A549 (cell line): Measurements from ENCODE around the gene NELFB. TPM values are rescaled to one million over a fixed set of nuclear protein-coding genes. Genes with fewer than 3 reads are reported as not detected.
"Not testable (repeated sequence)": the region's sequence is repeated elsewhere in the genome, so short reads cannot be mapped to it uniquely, and the experiment has no call there.

Source experiments
- ATAC-seq, 2 experiments: fragments of 200-7000 bp in 1 of 2; fragments of >200 bp in 1 of 2; cut with Nextera tagmentation in 1 of 2; cut with Tn5 transposase in 1 of 2; 3 replicates each; pipeline versions ENCODE4 v1.8.0 to v1.9.1; 2018 to 2020; ENCODE audit warnings: mild to moderate bottlenecking in 1 of 2, moderate library complexity in 1 of 2
- CTCF ChIA-PET: fragments of 300-600 bp; sonication (Branson Sonifier 250); formaldehyde crosslinking; extraction: SDS; loops from one replicate; lab custom pipeline; 2021; ENCODE audit warnings: antibody characterized with exemption, inconsistent platforms; lab: Yijun Ruan, JAX
- POLR2A ChIA-PET: fragments of 350-600 bp; formaldehyde crosslinking; extraction: SDS; loops from one replicate; lab custom pipeline; 2021; ENCODE audit warnings: antibody characterized with exemption, inconsistent platforms; lab: Yijun Ruan, JAX
- DNase-seq, 2 experiments: peaks; one replicate each; pipeline versions ENCODE4 v3.0.0 to v3.0.0-alpha.2; 2011 to 2016; ENCODE audit warnings: low read depth in 1 of 2, low spot score in 1 of 2
- FAIRE-seq: peaks from 2 replicates; lab custom pipeline; 2011; peaks lifted over from hg19 to GRCh38; lab: Jason Lieb, UNC
- H3K27ac ChIP-seq, 2 experiments: fragments of >200 bp; sonication (Bioruptor Twin); formaldehyde crosslinking; 3 replicates each; pipeline ENCODE4 v1.5.1; 2016 to 2017
- H3K4me1 ChIP-seq: fragments of >200 bp; sonication (Bioruptor Twin); formaldehyde crosslinking; 3 replicates; pipeline ENCODE4 v1.6.1; 2016
- H3K4me2 ChIP-seq: fragments of >200 bp; sonication (Bioruptor Twin); formaldehyde crosslinking; 3 replicates; pipeline ENCODE4 v1.6.1; 2016
- H3K4me3 ChIP-seq: fragments of >200 bp; sonication (Bioruptor Twin); formaldehyde crosslinking; 3 replicates; pipeline ENCODE4 v1.5.1; 2016
- H3K9me3 ChIP-seq: fragments of >200 bp; sonication (Bioruptor Twin); formaldehyde crosslinking; 3 replicates; pipeline ENCODE4 v1.6.1; 2016
- CBX2 ChIP-seq: fragments of 200-600 bp; sonication (generic); IDR thresholded peaks from 2 replicates; pipeline ENCODE4 v1.6.1; 2016; ENCODE audit warnings: low read depth, mild to moderate bottlenecking, borderline replicate concordance
- CBX8 ChIP-seq: fragments of 200-600 bp; sonication (generic); IDR thresholded peaks from 2 replicates; pipeline ENCODE4 v1.6.1; 2016
- CHD2 ChIP-seq: fragments of 150-350 bp; IDR thresholded peaks from 2 replicates; pipeline ENCODE4 v1.6.1; 2014; ENCODE audit warnings: low read length; ENCODE audit not compliant: partially characterized antibody
- CTCF ChIP-seq: fragments of >200 bp; sonication (Bioruptor Twin); formaldehyde crosslinking; IDR thresholded peaks from 3 replicates; pipeline ENCODE4 v1.5.1; 2016
- ELK1 ChIP-seq: fragments of 150-350 bp; IDR thresholded peaks from 2 replicates; pipeline ENCODE4 v1.6.1; 2014; ENCODE audit warnings: low read depth, mild to moderate bottlenecking, low read length
- EP300 ChIP-seq, 2 experiments: fragments of >200 bp; sonication (Bioruptor Twin); formaldehyde crosslinking; IDR thresholded peaks; 2 replicates in 1 of 2; 3 replicates in 1 of 2; pipeline ENCODE4 v1.6.1; 2016 to 2017
- FOSL2 ChIP-seq, 2 experiments: fragments of 450-650 bp in 1 of 2; fragments of >200 bp in 1 of 2; sonication (Bioruptor Twin) in 1 of 2; formaldehyde crosslinking; IDR thresholded peaks; 2 replicates each; pipeline versions ENCODE4 v1.5.0 to v1.6.1; 2016 to 2020; ENCODE audit warnings: mild to moderate bottlenecking in 1 of 2, moderate library complexity in 1 of 2
- HDAC2 ChIP-seq: fragments of 200-600 bp; sonication (generic); IDR thresholded peaks from 2 replicates; pipeline ENCODE4 v1.6.1; 2016
- HMGXB4 ChIP-seq: fragments of 250-450 bp; sonication (Bioruptor Pico); IDR thresholded peaks from 2 replicates; pipeline ENCODE4 v1.5.0; 2021; ENCODE audit warnings: mild to moderate bottlenecking, moderate library complexity, borderline replicate concordance
- KDM5A ChIP-seq: fragments of 200-600 bp; sonication (generic); IDR thresholded peaks from 2 replicates; pipeline ENCODE4 v1.6.1; 2016; ENCODE audit warnings: antibody characterized with exemption, mild to moderate bottlenecking
- MAFK ChIP-seq: fragments of 450-650 bp; IDR thresholded peaks from 2 replicates; pipeline ENCODE4 v1.6.1; 2014; ENCODE audit not compliant: partially characterized antibody
- NFE2L2 ChIP-seq: fragments of 150-350 bp; conservative IDR thresholded peaks from 2 replicates; pipeline ENCODE4 v1.6.1; 2014; ENCODE audit warnings: low read length
- RAD21 ChIP-seq, 2 experiments: fragments of >200 bp in 1 of 2; sonication (Bioruptor Twin) in 1 of 2; formaldehyde crosslinking in 1 of 2; IDR thresholded peaks in 1 of 2; conservative IDR thresholded peaks in 1 of 2; 2 replicates in 1 of 2; 3 replicates in 1 of 2; pipeline ENCODE4 v1.6.1; 2012 to 2018; ENCODE audit warnings: inconsistent platforms in 1 of 2
- RCOR1 ChIP-seq: fragments of 150-350 bp; IDR thresholded peaks from 2 replicates; pipeline ENCODE4 v1.6.1; 2014; ENCODE audit warnings: antibody characterized with exemption, low read length, low read depth
- RFX5 ChIP-seq: fragments of 450-650 bp; IDR thresholded peaks from 2 replicates; pipeline ENCODE4 v1.7.1; 2014; ENCODE audit warnings: antibody characterized with exemption, mild to moderate bottlenecking, moderate library complexity
- SMC3 ChIP-seq: fragments of >200 bp; sonication (Bioruptor Twin); formaldehyde crosslinking; IDR thresholded peaks from 3 replicates; pipeline ENCODE4 v1.6.1; 2018; ENCODE audit warnings: inconsistent platforms
- ZC3H11A ChIP-seq: fragments of 450-650 bp; IDR thresholded peaks from 2 replicates; pipeline ENCODE4 v1.6.1; 2014; ENCODE audit warnings: antibody characterized with exemption, mild to moderate bottlenecking
- ZFP36 ChIP-seq: fragments of 450-650 bp; IDR thresholded peaks from 2 replicates; pipeline ENCODE4 v1.6.1; 2014; ENCODE audit warnings: borderline replicate concordance; ENCODE audit not compliant: partially characterized antibody
- WGBS: methylation state at CpG from one replicate; pipeline ENCODE4 v1.1.6; 2017; ENCODE audit errors: missing lambda C conversion rate; 5-methylcytosine and 5-hydroxymethylcytosine counted together
- polyA plus RNA-seq, 4 experiments: library from polyadenylated mRNA; depleted of rRNA in 3 of 4; stranded (reverse); fragments of >200 nt; fragmentation: RNase III in 1 of 4; extraction: RNeasy Plus Mini Kit Qiagen cat#74134 plus additional on column Dnase treatment in 1 of 4; gene quantifications; 2 replicates in 3 of 4; 3 replicates in 1 of 4; pipeline ENCODE4 v1.2.3, GENCODE V29; 2011 to 2017

The NELFB gene
- polyA plus RNA-seq, 2 of the 4 experiments (the other 2 are of a cell fraction) = 31.8 to 45.3 TPM

GRCh38 chr9:137262173-137262908, 7.2 kb downstream of the NELFB start:
- WGBS = 25% methylated on average over 15 of the region's 15 CpGs
- DNase-seq = peak in 1 of 2 experiments; percentile 51
- H3K27ac ChIP-seq, H3K9me3 ChIP-seq, FAIRE-seq, H3K4me3 ChIP-seq, H3K4me1 ChIP-seq, H3K4me2 ChIP-seq: not testable (repeated sequence)
- TF ChIP-seq RAD21 (conservative IDR thresholded peaks at IDR 0.05 in 1 of 2, IDR thresholded peaks at IDR 0.05 in 1 of 2) = peak in 1 of 2 experiments; percentile 31; a peak in 2 of 5 replicates
- TF ChIP-seq RFX5 = peak; percentile 53; the same call in 1 of the 2 replicates
- peak; percentile 32 for TF ChIP-seq CTCF
- TF ChIP-seq SMC3 = 0 out of 3 replicates have a peak, but pooled peaks have one; percentile 18
- ChIA-PET CTCF (interaction anchor here (1.0 to 17.1 kb wide), 5 partner anchors 11 to 36 kb away, joined by 3 to 236 read pairs (median 9); partner anchors contain the start of genes RNF224, STPG3 and TUBB4B), POLR2A (interaction anchor here (1.0 kb wide), 1 partner anchor 22 kb away, joined by 4 read pairs; no protein-coding TSS in a partner anchor)
- ATAC-seq = peak in 1 of 2 experiments; percentile 64; a peak in 3 of 6 replicates

- Histone ChIP-seq H3K9me3 (no peaks in the 10 kb centered on the region), H3K4me3 (no peak overlapping the region), H3K4me1 (peaks cover 4% of the 10 kb centered on the region; the same call in 2 of the 3 replicates), H3K27ac (no peak overlapping the region), H3K4me2 (no peak overlapping the region)
- ATAC-seq = peak in 1 of 2 experiments; percentile 15; a peak in 3 of 6 replicates
- 90% methylated on average over 24 of the region's 24 CpGs for WGBS
- no peak for FAIRE-seq
- TF ChIP-seq RFX5 (no peak), ZFP36 (no peak), NFE2L2 (no peak)
- POLR2A ChIA-PET = interaction anchor here (1.0 kb wide), 1 partner anchor 22 kb away, joined by 4 read pairs; no protein-coding TSS in a partner anchor
- CTCF ChIA-PET = interaction anchor here (1.0 to 17.1 kb wide), 4 partner anchors 10 to 29 kb away, joined by 4 to 236 read pairs (median 26); partner anchors contain the start of genes STPG3 and TUBB4B
- no peak for DNase-seq
Observed at GRCh38 chr9:137262909-137263285, 7.8 kb downstream of the NELFB start.

- ChIA-PET CTCF (interaction anchor here (1.1 to 17.1 kb wide), 3 partner anchors 10 to 23 kb away, joined by 3 to 236 read pairs (median 43); partner anchors contain the start of gene TUBB4B), POLR2A (interaction anchor here (1.0 kb wide), 1 partner anchor 23 kb away, joined by 4 read pairs; no protein-coding TSS in a partner anchor)
- DNase-seq (no peak), ATAC-seq (no peak), FAIRE-seq (no peak)
- no peak for TF ChIP-seq HDAC2
- no peak for TF ChIP-seq SMC3
- no peak for TF ChIP-seq CBX8
- no peak for TF ChIP-seq MAFK
- TF ChIP-seq CHD2 = no peak
- TF ChIP-seq RCOR1 = no peak
- TF ChIP-seq HMGXB4 (CRISPR knock-in tag) = no peak
- TF ChIP-seq ELK1 = no peak
- no peak for TF ChIP-seq CTCF
- TF ChIP-seq ZC3H11A = no peak
- no peak for TF ChIP-seq CBX2
- TF ChIP-seq FOSL2 (IDR thresholded peaks at IDR 0.05) = no peak
- TF ChIP-seq FOSL2 (CRISPR knock-in tag; IDR thresholded peaks at IDR 0.05) = no peak
- TF ChIP-seq EP300 (IDR thresholded peaks at IDR 0.05) = no peak
- TF ChIP-seq KDM5A = no peak
- H3K27ac ChIP-seq = no peak overlapping the region
- peaks cover 10% of the 10 kb centered on the region for H3K4me1 ChIP-seq
- WGBS = 80% methylated on average over 10 of the region's 10 CpGs
- no peak overlapping the region for H3K4me2 ChIP-seq
- H3K4me3 ChIP-seq = no peak overlapping the region
- H3K9me3 ChIP-seq = no peaks in the 10 kb centered on the region
Observed at GRCh38 chr9:137263506-137263905, 8.4 kb downstream of the NELFB start.
